Stimulated activated naive CD8-positive, alpha-beta T cell treated with anti-CD3 and anti-CD28 coated beads, Interleukin-15, Interleukin-2, amounts not matched to agents 100 ng/mL and 50 ng/mL, for 24 hours (primary cell): ENCODE data around the gene GPX4.

Experiments used
- H3K27ac Mint-ChIP-seq: one replicate; pipeline ENCODE4 v1.8.0; 2021; ENCODE audit warnings: mild to moderate bottlenecking, mixed read lengths
- H3K27me3 Mint-ChIP-seq: one replicate; pipeline ENCODE4 v1.8.0; 2021; ENCODE audit warnings: mixed read lengths
- H3K36me3 Mint-ChIP-seq: one replicate; pipeline ENCODE4 v1.8.0; 2021; ENCODE audit warnings: low read depth, mixed read lengths
- H3K4me1 Mint-ChIP-seq: one replicate; pipeline ENCODE4 v1.8.0; 2021; ENCODE audit warnings: low read depth, mixed read lengths
- H3K4me3 Mint-ChIP-seq: one replicate; pipeline ENCODE4 v1.8.0; 2021; ENCODE audit warnings: mild to moderate bottlenecking, mixed read lengths
- H3K9me3 Mint-ChIP-seq: one replicate; pipeline ENCODE4 v1.8.0; 2021; ENCODE audit warnings: mixed read lengths

Gene GPX4

GRCh38 chr19:1134431-1134830 lies 30.6 kb downstream of the GPX4 start:
- H3K27me3 Mint-ChIP-seq, result no peaks in the 10 kb centered on the region
- peak overlapping the region; percentile 55 for H3K27ac Mint-ChIP-seq
- H3K4me3 Mint-ChIP-seq, result no peak overlapping the region
- H3K9me3 Mint-ChIP-seq, result no peaks in the 10 kb centered on the region
- peaks cover 7% of the 10 kb centered on the region for H3K36me3 Mint-ChIP-seq
- H3K4me1 Mint-ChIP-seq, result peaks cover 31% of the 10 kb centered on the region

GRCh38 chr19:1135454-1135853 lies 31.7 kb downstream of the GPX4 start:
- H3K9me3 Mint-ChIP-seq, result no peaks in the 10 kb centered on the region
- no peak overlapping the region for H3K27ac Mint-ChIP-seq
- peaks cover 12% of the 10 kb centered on the region for H3K36me3 Mint-ChIP-seq
- H3K27me3 Mint-ChIP-seq, result no peaks in the 10 kb centered on the region
- peaks cover 21% of the 10 kb centered on the region for H3K4me1 Mint-ChIP-seq
- no peak overlapping the region for H3K4me3 Mint-ChIP-seq

- H3K27me3 Mint-ChIP-seq, result no peaks in the 10 kb centered on the region
- H3K27ac Mint-ChIP-seq, result no peak overlapping the region
- peaks cover 19% of the 10 kb centered on the region for H3K36me3 Mint-ChIP-seq
- H3K4me3 Mint-ChIP-seq, result no peak overlapping the region
- peaks cover 15% of the 10 kb centered on the region for H3K4me1 Mint-ChIP-seq
- no peaks in the 10 kb centered on the region for H3K9me3 Mint-ChIP-seq
Measured at GRCh38 chr19:1136201-1136600, 32.4 kb downstream of the GPX4 start.

GRCh38 chr19:1136621-1137317 lies 33.0 kb downstream of the GPX4 start:
- Mint-ChIP-seq H3K27me3 (no peaks in the 10 kb centered on the region), H3K4me3 (no peak overlapping the region), H3K9me3 (no peaks in the 10 kb centered on the region), H3K27ac (peak overlapping the region; percentile 57), H3K36me3 (peaks cover 19% of the 10 kb centered on the region), H3K4me1 (peaks cover 12% of the 10 kb centered on the region)

GRCh38 chr19:1138121-1138520 lies 34.3 kb downstream of the GPX4 start:
- peaks cover 30% of the 10 kb centered on the region for H3K36me3 Mint-ChIP-seq
- no peak overlapping the region for H3K4me3 Mint-ChIP-seq
- H3K27ac Mint-ChIP-seq, result no peak overlapping the region

GRCh38 chr19:1139126-1139525 lies 35.3 kb downstream of the GPX4 start:
- Mint-ChIP-seq H3K27me3 (no peaks in the 10 kb centered on the region), H3K4me1 (peaks cover 6% of the 10 kb centered on the region), H3K9me3 (no peaks in the 10 kb centered on the region), H3K4me3 (no peak overlapping the region), H3K36me3 (peaks cover 32% of the 10 kb centered on the region), H3K27ac (no peak overlapping the region)

More at GRCh38 chr19:1138121-1138520, 34.3 kb downstream of the GPX4 start:
- Mint-ChIP-seq H3K4me1 (peaks cover 12% of the 10 kb centered on the region), H3K27me3 (no peaks in the 10 kb centered on the region), H3K9me3 (no peaks in the 10 kb centered on the region)

- Mint-ChIP-seq H3K4me1 (peaks cover 10% of the 10 kb centered on the region), H3K4me3 (no peak overlapping the region), H3K9me3 (no peaks in the 10 kb centered on the region), H3K36me3 (peaks cover 41% of the 10 kb centered on the region), H3K27ac (no peak overlapping the region), H3K27me3 (no peaks in the 10 kb centered on the region)
Measured at GRCh38 chr19:1140272-1141027, 36.7 kb downstream of the GPX4 start.

GRCh38 chr19:1141944-1142343 lies 38.1 kb downstream of the GPX4 start:
- no peaks in the 10 kb centered on the region for H3K9me3 Mint-ChIP-seq
- H3K27ac Mint-ChIP-seq, result no peak overlapping the region
- H3K36me3 Mint-ChIP-seq, result peaks cover 45% of the 10 kb centered on the region
- H3K4me1 Mint-ChIP-seq, result peaks cover 4% of the 10 kb centered on the region
- H3K27me3 Mint-ChIP-seq, result no peaks in the 10 kb centered on the region
- no peak overlapping the region for H3K4me3 Mint-ChIP-seq

- H3K4me3 Mint-ChIP-seq, result no peak overlapping the region
- H3K27me3 Mint-ChIP-seq, result no peaks in the 10 kb centered on the region
- peaks cover 44% of the 10 kb centered on the region for H3K36me3 Mint-ChIP-seq
- no peak overlapping the region for H3K27ac Mint-ChIP-seq
- peaks cover 4% of the 10 kb centered on the region for H3K4me1 Mint-ChIP-seq
- H3K9me3 Mint-ChIP-seq, result no peaks in the 10 kb centered on the region
Measured at GRCh38 chr19:1143828-1144399, 40.1 kb downstream of the GPX4 start.

GRCh38 chr19:1144741-1145140 lies 40.9 kb downstream of the GPX4 start:
- H3K27me3 Mint-ChIP-seq, result no peaks in the 10 kb centered on the region
- H3K36me3 Mint-ChIP-seq, result peaks cover 36% of the 10 kb centered on the region
- H3K27ac Mint-ChIP-seq, result peak overlapping the region; percentile 52
- H3K9me3 Mint-ChIP-seq, result no peaks in the 10 kb centered on the region
- peaks cover 4% of the 10 kb centered on the region for H3K4me1 Mint-ChIP-seq
- H3K4me3 Mint-ChIP-seq, result no peak overlapping the region

- Mint-ChIP-seq H3K27ac (no peak overlapping the region), H3K27me3 (no peaks in the 10 kb centered on the region), H3K9me3 (no peaks in the 10 kb centered on the region), H3K4me3 (no peak overlapping the region), H3K36me3 (peaks cover 30% of the 10 kb centered on the region), H3K4me1 (peaks cover 4% of the 10 kb centered on the region)
Measured at GRCh38 chr19:1145635-1146411, 42.0 kb downstream of the GPX4 start.

- Mint-ChIP-seq H3K36me3 (peaks cover 26% of the 10 kb centered on the region), H3K27me3 (no peaks in the 10 kb centered on the region), H3K27ac (no peak overlapping the region), H3K4me1 (peaks cover 4% of the 10 kb centered on the region), H3K4me3 (no peak overlapping the region), H3K9me3 (no peaks in the 10 kb centered on the region)
Measured at GRCh38 chr19:1146412-1146699, 42.6 kb downstream of the GPX4 start.

- Mint-ChIP-seq H3K4me1 (peaks cover 4% of the 10 kb centered on the region), H3K4me3 (no peak overlapping the region), H3K27ac (no peak overlapping the region), H3K36me3 (peaks cover 23% of the 10 kb centered on the region), H3K27me3 (no peaks in the 10 kb centered on the region), H3K9me3 (no peaks in the 10 kb centered on the region)
Measured at GRCh38 chr19:1146858-1147780, 43.3 kb downstream of the GPX4 start.

GRCh38 chr19:1147934-1148549 lies 44.2 kb downstream of the GPX4 start:
- Mint-ChIP-seq H3K27ac (no peak overlapping the region), H3K36me3 (peaks cover 19% of the 10 kb centered on the region), H3K4me3 (no peak overlapping the region), H3K9me3 (no peaks in the 10 kb centered on the region), H3K4me1 (peaks cover 4% of the 10 kb centered on the region), H3K27me3 (no peaks in the 10 kb centered on the region)
